Liver (tissue), 9 donors: ENCODE data around the gene SCYGR8. TPM values are rescaled to one million over a fixed set of nuclear protein-coding genes. Genes with fewer than 3 reads are reported as not detected.
"Not testable (repeated sequence)": the region's sequence is repeated elsewhere in the genome, so short reads cannot be mapped to it uniquely, and the experiment has no call there.

Experiments
- DNase-seq: peaks from one replicate; pipeline ENCODE4 v3.0.0-alpha.2; 2017; ENCODE audit warnings: low spot score
- H3K27ac ChIP-seq, 2 donors: one replicate each; pipeline ENCODE4 v1.7.0; 2013; ENCODE audit warnings: inconsistent platforms in 2 of 2, low read length in 2 of 2, control low read depth in 1 of 2, low read depth in 1 of 2, mild to moderate bottlenecking in 1 of 2
- H3K27me3 ChIP-seq, 4 donors: one replicate each; pipeline versions ENCODE4 v1.6.1 to v1.7.0; 2013; ENCODE audit warnings: low read length in 3 of 4, inconsistent platforms in 1 of 4, mild to moderate bottlenecking in 1 of 4, moderate library complexity in 1 of 4; ENCODE audit not compliant: control insufficient read depth in 4 of 4, insufficient read depth in 4 of 4
- H3K36me3 ChIP-seq, 4 donors: one replicate each; pipeline versions ENCODE4 v1.6.1 to v1.7.0; 2013; ENCODE audit warnings: low read length in 3 of 4, mild to moderate bottlenecking in 3 of 4, low read depth in 1 of 4, moderate library complexity in 1 of 4; ENCODE audit not compliant: control insufficient read depth in 4 of 4, insufficient read depth in 3 of 4
- H3K4me1 ChIP-seq, 4 donors: one replicate each; pipeline versions ENCODE4 v1.6.1 to v1.7.0; 2013; ENCODE audit warnings: low read length in 3 of 4, mild to moderate bottlenecking in 3 of 4, moderate library complexity in 1 of 4; ENCODE audit not compliant: control insufficient read depth in 4 of 4, insufficient read depth in 4 of 4
- H3K4me3 ChIP-seq, 3 donors: one replicate each; pipeline versions ENCODE4 v1.6.1 to v1.7.0; 2013; ENCODE audit warnings: low read length in 3 of 3, control low read depth in 1 of 3, low read depth in 1 of 3, mild to moderate bottlenecking in 1 of 3
- H3K9ac ChIP-seq, 2 donors: one replicate each; pipeline ENCODE4 v1.7.0; 2013; ENCODE audit warnings: low read length in 2 of 2, mild to moderate bottlenecking in 2 of 2, moderate library complexity in 2 of 2, control low read depth in 1 of 2, low read depth in 1 of 2
- H3K9me3 ChIP-seq, 4 donors: one replicate each; pipeline versions ENCODE4 v1.6.1 to v1.7.0; 2013; ENCODE audit warnings: low read length in 3 of 4; ENCODE audit not compliant: control insufficient read depth in 4 of 4
- EGR1 ChIP-seq, 2 donors: IDR thresholded peaks; 2 replicates each; pipeline ENCODE4 v1.6.1; 2016 to 2018; ENCODE audit warnings: antibody characterized with exemption in 2 of 2, low read depth in 2 of 2
- FOXA1 ChIP-seq: IDR thresholded peaks from 2 replicates; pipeline ENCODE4 v1.6.1; 2016; ENCODE audit warnings: antibody characterized with exemption
- FOXA2 ChIP-seq: IDR thresholded peaks from 2 replicates; pipeline ENCODE4 v1.6.1; 2016; ENCODE audit warnings: antibody characterized with exemption
- GABPA ChIP-seq, 2 donors: IDR thresholded peaks in 1 of 2; conservative IDR thresholded peaks in 1 of 2; 2 replicates each; pipeline ENCODE4 v1.6.1; 2016; ENCODE audit warnings: antibody characterized with exemption in 2 of 2, mild to moderate bottlenecking in 1 of 2, moderate library complexity in 1 of 2
- HNF4A ChIP-seq, 2 donors: conservative IDR thresholded peaks; 2 replicates each; pipeline ENCODE4 v1.6.1; 2016; ENCODE audit warnings: antibody characterized with exemption in 2 of 2, mild to moderate bottlenecking in 2 of 2
- HNF4G ChIP-seq: IDR thresholded peaks from 2 replicates; pipeline ENCODE4 v1.6.1; 2016; ENCODE audit warnings: antibody characterized with exemption
- JUND ChIP-seq, 2 donors: IDR thresholded peaks; 2 replicates each; pipeline ENCODE4 v1.6.1; 2016; ENCODE audit warnings: antibody characterized with exemption in 2 of 2
- NR2F2 ChIP-seq: IDR thresholded peaks from 2 replicates; pipeline ENCODE4 v1.6.1; 2016; ENCODE audit warnings: antibody characterized with exemption
- RAD21 ChIP-seq, 2 donors: IDR thresholded peaks; 2 replicates each; pipeline ENCODE4 v1.6.1; 2016; ENCODE audit warnings: antibody characterized with exemption in 2 of 2, mild to moderate bottlenecking in 2 of 2
- RXRA ChIP-seq, 2 donors: IDR thresholded peaks; 2 replicates each; pipeline ENCODE4 v1.6.1; 2017 to 2018; ENCODE audit warnings: antibody characterized with exemption in 2 of 2, mild to moderate bottlenecking in 1 of 2
- SP1 ChIP-seq: IDR thresholded peaks from 2 replicates; pipeline ENCODE4 v1.6.1; 2018; ENCODE audit warnings: antibody characterized with exemption, mild to moderate bottlenecking
- TAF1 ChIP-seq: conservative IDR thresholded peaks from 2 replicates; pipeline ENCODE4 v1.6.1; 2016; ENCODE audit warnings: antibody characterized with exemption, mild to moderate bottlenecking
- YY1 ChIP-seq: IDR thresholded peaks from 2 replicates; pipeline ENCODE4 v1.6.1; 2016; ENCODE audit warnings: antibody characterized with exemption, mild to moderate bottlenecking
- WGBS: extraction: QIAGEN DNeasy Blood & Tissue Kit; methylation state at CpG from one replicate; pipeline ENCODE4 v1.1.7; 2013; 5-methylcytosine and 5-hydroxymethylcytosine counted together
- polyA plus RNA-seq, 2 donors: library from polyadenylated mRNA; stranded (reverse) in 1 of 2; unstranded in 1 of 2; fragments of 200-250 nt in 1 of 2; fragments of >200 nt in 1 of 2; fragmentation: Nextera tagmentation in 1 of 2; extraction: Ambion mirVana in 1 of 2; gene quantifications; one replicate each; pipeline versions ENCODE4 v1.2.1 to v1.2.3, GENCODE V29; 2013 to 2015
- total RNA-seq, 2 donors: library from RNA; depleted of rRNA; stranded (reverse); fragments of >200 nt; gene quantifications; one replicate each; pipeline ENCODE4 v1.2.3, GENCODE V29; 2014
- TF ChIP-seq, protein P1 (sequence below): IDR thresholded peaks from 2 replicates; pipeline ENCODE4 v1.6.1; 2016; ENCODE audit warnings: antibody characterized with exemption
- TF ChIP-seq, protein P2 (sequence below): IDR thresholded peaks from 2 replicates; pipeline ENCODE4 v1.6.1; 2016; ENCODE audit warnings: antibody characterized with exemption
- TF ChIP-seq, protein P3 (sequence below): IDR thresholded peaks from 2 replicates; pipeline ENCODE4 v1.6.1; 2016; ENCODE audit warnings: antibody characterized with exemption, mild to moderate bottlenecking
- TF ChIP-seq, protein P4 (sequence below): IDR thresholded peaks from 2 replicates; pipeline ENCODE4 v1.6.1; 2016; ENCODE audit warnings: antibody characterized with exemption
- TF ChIP-seq, protein P5 (sequence below): fragments of 150-350 bp; IDR thresholded peaks from 2 replicates; pipeline ENCODE4 v1.5.1; 2017; ENCODE audit warnings: improper control_type of control experiment, low read depth, low read length; ENCODE audit not compliant: missing input control
- donor health status: healthy.
- donor health status: healthy.
- donor health status: healthy.
- donor health status: healthy.
- donor health status: healthy.

Gene SCYGR8
- total and polyA plus RNA-seq, 4 donors, result not detected

DNA sequence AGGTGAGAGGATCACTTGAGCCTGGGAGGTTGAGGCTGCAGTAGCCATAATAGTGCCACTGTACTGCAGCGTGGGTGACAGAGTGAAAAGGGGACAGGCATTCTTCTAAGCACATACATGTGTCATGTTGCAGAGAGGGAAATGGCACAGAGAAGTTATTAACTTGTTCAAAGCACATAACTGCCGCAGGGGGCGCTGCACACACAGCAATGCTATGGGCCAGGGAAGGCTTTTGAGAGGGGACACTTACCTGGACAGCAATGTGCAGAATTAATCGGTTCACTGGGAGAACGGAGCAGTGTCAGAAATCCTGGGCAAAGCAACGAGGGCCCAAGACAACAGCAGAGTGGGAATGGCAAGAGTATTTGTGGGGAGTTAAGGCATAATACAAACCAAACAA, 2.4 kb downstream of the SCYGR8 start:
- H3K27me3 ChIP-seq, result no peaks in the 10 kb centered on the region
- H3K9ac ChIP-seq, result no peak overlapping the region
- H3K4me3 ChIP-seq, result no peak overlapping the region
- no peaks in the 10 kb centered on the region for H3K36me3 ChIP-seq
- no peaks in the 10 kb centered on the region for H3K4me1 ChIP-seq
- no peak overlapping the region for H3K27ac ChIP-seq
- WGBS, result 80% methylated on average over 6 of the region's 6 CpGs
- H3K9me3 ChIP-seq, result no peaks in the 10 kb centered on the region
- no peak for TF ChIP-seq NR2F2
- TF ChIP-seq HNF4A (conservative IDR thresholded peaks at IDR 0.05), result no peak
- TF ChIP-seq, protein P1, sequence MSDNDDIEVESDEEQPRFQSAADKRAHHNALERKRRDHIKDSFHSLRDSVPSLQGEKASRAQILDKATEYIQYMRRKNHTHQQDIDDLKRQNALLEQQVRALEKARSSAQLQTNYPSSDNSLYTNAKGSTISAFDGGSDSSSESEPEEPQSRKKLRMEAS, result no peak
- TF ChIP-seq YY1, result no peak
- TF ChIP-seq, protein P2, sequence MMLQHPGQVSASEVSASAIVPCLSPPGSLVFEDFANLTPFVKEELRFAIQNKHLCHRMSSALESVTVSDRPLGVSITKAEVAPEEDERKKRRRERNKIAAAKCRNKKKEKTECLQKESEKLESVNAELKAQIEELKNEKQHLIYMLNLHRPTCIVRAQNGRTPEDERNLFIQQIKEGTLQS, result no peak
- TF ChIP-seq, protein P3, sequence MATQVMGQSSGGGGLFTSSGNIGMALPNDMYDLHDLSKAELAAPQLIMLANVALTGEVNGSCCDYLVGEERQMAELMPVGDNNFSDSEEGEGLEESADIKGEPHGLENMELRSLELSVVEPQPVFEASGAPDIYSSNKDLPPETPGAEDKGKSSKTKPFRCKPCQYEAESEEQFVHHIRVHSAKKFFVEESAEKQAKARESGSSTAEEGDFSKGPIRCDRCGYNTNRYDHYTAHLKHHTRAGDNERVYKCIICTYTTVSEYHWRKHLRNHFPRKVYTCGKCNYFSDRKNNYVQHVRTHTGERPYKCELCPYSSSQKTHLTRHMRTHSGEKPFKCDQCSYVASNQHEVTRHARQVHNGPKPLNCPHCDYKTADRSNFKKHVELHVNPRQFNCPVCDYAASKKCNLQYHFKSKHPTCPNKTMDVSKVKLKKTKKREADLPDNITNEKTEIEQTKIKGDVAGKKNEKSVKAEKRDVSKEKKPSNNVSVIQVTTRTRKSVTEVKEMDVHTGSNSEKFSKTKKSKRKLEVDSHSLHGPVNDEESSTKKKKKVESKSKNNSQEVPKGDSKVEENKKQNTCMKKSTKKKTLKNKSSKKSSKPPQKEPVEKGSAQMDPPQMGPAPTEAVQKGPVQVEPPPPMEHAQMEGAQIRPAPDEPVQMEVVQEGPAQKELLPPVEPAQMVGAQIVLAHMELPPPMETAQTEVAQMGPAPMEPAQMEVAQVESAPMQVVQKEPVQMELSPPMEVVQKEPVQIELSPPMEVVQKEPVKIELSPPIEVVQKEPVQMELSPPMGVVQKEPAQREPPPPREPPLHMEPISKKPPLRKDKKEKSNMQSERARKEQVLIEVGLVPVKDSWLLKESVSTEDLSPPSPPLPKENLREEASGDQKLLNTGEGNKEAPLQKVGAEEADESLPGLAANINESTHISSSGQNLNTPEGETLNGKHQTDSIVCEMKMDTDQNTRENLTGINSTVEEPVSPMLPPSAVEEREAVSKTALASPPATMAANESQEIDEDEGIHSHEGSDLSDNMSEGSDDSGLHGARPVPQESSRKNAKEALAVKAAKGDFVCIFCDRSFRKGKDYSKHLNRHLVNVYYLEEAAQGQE, result no peak
- no peak for TF ChIP-seq RXRA (IDR thresholded peaks at IDR 0.05)
- TF ChIP-seq GABPA (IDR thresholded peaks at IDR 0.05 in 1 of 2, conservative IDR thresholded peaks at IDR 0.05 in 1 of 2), result no peak
- no peak for TF ChIP-seq HNF4G
- TF ChIP-seq, protein P4, sequence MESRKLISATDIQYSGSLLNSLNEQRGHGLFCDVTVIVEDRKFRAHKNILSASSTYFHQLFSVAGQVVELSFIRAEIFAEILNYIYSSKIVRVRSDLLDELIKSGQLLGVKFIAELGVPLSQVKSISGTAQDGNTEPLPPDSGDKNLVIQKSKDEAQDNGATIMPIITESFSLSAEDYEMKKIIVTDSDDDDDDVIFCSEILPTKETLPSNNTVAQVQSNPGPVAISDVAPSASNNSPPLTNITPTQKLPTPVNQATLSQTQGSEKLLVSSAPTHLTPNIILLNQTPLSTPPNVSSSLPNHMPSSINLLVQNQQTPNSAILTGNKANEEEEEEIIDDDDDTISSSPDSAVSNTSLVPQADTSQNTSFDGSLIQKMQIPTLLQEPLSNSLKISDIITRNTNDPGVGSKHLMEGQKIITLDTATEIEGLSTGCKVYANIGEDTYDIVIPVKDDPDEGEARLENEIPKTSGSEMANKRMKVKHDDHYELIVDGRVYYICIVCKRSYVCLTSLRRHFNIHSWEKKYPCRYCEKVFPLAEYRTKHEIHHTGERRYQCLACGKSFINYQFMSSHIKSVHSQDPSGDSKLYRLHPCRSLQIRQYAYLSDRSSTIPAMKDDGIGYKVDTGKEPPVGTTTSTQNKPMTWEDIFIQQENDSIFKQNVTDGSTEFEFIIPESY, result no peak
- no peak for TF ChIP-seq TAF1
- no peak for TF ChIP-seq FOXA1
- TF ChIP-seq JUND (IDR thresholded peaks at IDR 0.05), result no peak
- no peak for TF ChIP-seq FOXA2
- TF ChIP-seq, protein P5, sequence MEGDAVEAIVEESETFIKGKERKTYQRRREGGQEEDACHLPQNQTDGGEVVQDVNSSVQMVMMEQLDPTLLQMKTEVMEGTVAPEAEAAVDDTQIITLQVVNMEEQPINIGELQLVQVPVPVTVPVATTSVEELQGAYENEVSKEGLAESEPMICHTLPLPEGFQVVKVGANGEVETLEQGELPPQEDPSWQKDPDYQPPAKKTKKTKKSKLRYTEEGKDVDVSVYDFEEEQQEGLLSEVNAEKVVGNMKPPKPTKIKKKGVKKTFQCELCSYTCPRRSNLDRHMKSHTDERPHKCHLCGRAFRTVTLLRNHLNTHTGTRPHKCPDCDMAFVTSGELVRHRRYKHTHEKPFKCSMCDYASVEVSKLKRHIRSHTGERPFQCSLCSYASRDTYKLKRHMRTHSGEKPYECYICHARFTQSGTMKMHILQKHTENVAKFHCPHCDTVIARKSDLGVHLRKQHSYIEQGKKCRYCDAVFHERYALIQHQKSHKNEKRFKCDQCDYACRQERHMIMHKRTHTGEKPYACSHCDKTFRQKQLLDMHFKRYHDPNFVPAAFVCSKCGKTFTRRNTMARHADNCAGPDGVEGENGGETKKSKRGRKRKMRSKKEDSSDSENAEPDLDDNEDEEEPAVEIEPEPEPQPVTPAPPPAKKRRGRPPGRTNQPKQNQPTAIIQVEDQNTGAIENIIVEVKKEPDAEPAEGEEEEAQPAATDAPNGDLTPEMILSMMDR, result no peak
- TF ChIP-seq RAD21 (IDR thresholded peaks at IDR 0.05), result no peak
- no peak for TF ChIP-seq EGR1 (IDR thresholded peaks at IDR 0.05; ENCODE audit: low read depth in 2 of 2)
- no peak for TF ChIP-seq SP1
- DNase-seq, result no peak

DNA sequence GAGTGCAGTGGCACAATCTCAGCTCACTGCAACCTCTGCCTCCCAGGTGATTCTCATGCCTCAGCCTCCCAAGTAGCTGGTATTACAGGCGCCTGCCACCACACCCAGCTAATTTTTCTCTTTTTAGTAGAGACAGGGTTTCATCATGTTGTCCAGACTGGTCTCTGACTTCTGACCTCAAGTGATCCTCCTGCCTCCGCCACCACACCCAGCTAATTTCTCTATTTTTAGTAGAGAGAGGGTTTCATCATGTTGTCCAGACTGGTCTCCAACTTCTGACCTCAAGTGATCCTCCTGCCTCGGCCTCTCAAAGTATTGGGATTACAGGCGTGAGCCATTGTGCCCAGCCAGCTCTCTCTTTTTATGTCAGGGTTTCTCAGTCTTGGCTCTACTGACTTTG, 10.6 kb downstream of the SCYGR8 start:
- WGBS, result 69% methylated on average over 4 of the region's 4 CpGs
- H3K4me1 ChIP-seq, H3K4me3 ChIP-seq, DNase-seq, H3K36me3 ChIP-seq, H3K27me3 ChIP-seq, H3K27ac ChIP-seq, H3K9me3 ChIP-seq, H3K9ac ChIP-seq: not testable (repeated sequence)
